OCI-LY7 (cell line): ENCODE results near the gene GSS.

Experiments
- CTCF ChIP-seq: fragments of 200-600 bp; sonication (generic); conservative IDR thresholded peaks from 2 replicates; pipeline ENCODE4 v1.5.1; 2014; ENCODE audit warnings: mild to moderate bottlenecking, antibody characterized with exemption, low read length, moderate library complexity, mixed read lengths
- EZH2phosphoT487 ChIP-seq: fragments of 200-600 bp; sonication (generic); IDR thresholded peaks from 2 replicates; pipeline ENCODE4 v1.6.1; 2018; ENCODE audit warnings: low read depth, borderline replicate concordance, mild to moderate bottlenecking, mixed run types, antibody characterized with exemption, low read length, moderate library complexity, mixed read lengths

- TF ChIP-seq CTCF (no peak), EZH2phosphoT487 (no peak)
Observed at GRCh38 chr20:34998331-34998950, 42.8 kb upstream of the GSS start.
